ENCODE measurements around the gene ATP11A. TPM values are rescaled to one million over a fixed set of nuclear protein-coding genes. Genes with fewer than 3 reads are reported as not detected.

Gene ATP11A
- total RNA-seq, 1 experiment from 2014 or later: 3.2 TPM

DNA sequence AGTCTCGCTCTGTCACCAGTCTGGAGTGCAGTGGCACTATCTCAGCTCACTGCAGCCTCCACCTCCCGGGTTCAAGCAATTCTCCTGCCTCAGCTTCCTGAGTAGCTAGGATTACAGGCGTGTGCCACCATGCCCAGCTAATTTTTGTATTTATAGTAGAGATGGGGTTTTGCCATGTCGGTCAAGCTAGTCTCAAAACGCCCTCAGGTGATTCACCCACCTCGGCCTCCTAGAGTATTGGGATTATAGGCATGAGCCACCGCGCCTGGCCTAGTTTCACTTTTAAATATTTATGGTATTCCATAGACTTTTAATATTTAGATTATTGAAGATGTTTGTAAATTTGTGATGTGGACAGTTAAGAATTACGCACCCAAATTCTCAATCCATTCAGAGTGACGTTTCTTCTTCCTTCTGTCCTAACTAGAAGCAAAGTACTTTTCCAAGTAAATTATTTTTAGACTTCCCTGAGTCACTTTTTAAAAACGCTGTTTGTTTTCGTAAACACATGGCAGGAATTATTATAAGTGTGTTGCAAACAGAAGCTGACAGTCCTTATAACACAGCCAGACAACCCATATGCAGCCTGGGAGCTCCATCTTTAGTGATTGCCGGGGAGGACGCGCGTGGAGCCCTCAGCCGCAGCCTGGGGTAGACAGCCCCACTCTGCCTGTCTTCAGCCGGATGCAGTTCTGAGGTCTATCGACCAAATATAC is 131.7 kb downstream of the ATP11A start:
- no peak for DNase-seq (ENCODE audit: low spot score)

DNA sequence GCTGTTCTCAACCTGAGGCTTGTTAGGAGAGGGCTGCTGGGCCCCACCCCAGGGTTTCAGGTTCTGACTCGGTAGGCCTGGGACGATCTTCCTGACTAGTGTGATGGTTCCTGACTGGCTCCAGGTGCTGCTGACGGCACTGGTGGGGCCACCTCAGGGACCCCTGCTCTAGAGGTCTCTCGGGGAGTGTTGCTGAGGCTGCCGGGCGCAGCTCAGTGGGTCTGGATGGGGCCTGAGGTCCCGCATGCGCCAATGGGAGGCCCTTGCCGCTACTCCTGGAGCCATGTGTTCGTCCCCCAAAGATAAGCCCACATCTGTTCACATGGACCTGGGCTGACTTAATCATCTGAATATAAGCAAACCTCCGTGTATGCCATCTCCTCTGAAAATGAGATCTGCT is 133.0 kb downstream of the ATP11A start:
- no peak for DNase-seq (ENCODE audit: low spot score)

DNA sequence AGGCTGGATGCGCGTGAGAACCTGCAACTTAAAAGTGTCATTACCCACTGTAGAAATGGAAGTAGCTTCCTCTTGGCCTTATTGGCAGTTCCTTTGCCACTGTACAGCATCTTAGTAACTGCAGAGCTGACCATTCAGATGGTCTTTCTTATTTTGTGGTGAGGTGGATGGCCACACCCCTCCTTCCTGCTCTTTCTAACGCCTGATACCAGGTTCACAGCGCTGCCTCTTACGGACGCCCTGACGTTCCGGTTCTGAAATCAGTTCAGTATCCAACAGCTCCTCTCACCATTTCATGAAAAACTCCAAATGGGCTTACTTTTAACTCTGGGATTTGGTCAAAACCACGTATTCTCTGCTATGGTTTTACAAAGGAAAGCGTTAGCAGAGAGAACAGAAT is 134.6 kb downstream of the ATP11A start:
- DNase-seq (ENCODE audit: low spot score): no peak

DNA sequence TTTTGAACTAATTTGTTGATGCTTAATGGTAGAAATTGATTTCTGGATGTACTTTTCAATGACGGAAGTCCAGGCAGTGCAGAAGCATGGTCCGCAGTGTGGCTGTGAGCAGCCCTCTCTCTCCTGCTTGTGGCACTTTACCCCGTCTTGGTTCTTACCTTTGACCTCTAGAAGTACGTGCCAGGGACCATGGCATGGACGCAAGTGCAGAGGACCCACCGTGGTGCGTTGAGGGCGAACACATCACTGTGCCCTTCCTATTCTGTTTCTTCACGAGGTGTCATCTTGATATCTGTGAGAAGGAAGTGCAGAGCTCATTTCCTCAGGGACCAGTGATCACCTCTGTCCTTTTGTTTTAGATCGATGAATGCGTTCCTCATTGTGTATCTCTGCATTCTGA is 135.2 kb downstream of the ATP11A start:
- no peak for DNase-seq (ENCODE audit: low spot score)

DNA sequence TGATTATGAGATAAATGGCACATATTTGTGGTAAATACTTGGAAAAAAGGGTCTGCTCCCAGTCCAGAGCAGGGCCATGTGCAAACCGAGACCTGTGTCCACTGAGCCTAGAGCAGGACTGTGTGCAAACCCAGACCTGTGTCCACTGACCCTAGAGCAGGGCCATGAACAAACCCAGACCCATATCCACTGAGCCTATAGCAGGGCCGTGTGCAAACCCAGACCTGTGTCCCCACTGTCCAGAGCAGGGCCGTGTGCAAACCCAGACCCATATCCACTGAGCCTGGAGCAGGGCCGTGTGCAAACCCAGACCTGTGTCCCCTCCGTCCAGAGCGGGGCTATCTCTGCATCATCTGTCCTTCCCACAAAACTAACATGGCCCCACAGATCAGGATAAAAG is 136.0 kb downstream of the ATP11A start:
- no peak for DNase-seq (ENCODE audit: low spot score)

DNA sequence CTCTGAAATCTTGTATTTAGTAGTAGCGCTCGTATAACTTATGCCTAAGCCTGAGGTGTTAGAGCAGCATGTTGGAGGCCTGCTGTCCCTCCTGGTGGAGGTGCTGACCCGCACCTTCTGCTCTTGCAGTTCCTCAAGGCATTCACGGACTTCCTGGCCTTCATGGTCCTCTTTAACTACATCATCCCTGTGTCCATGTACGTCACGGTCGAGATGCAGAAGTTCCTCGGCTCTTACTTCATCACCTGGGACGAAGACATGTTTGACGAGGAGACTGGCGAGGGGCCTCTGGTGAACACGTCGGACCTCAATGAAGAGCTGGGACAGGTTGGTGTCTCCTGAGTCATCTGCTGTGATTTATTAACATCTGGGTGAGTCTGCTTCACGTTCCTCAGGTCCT is 136.7 kb downstream of the ATP11A start:
- no peak for DNase-seq (ENCODE audit: low spot score)

DNA sequence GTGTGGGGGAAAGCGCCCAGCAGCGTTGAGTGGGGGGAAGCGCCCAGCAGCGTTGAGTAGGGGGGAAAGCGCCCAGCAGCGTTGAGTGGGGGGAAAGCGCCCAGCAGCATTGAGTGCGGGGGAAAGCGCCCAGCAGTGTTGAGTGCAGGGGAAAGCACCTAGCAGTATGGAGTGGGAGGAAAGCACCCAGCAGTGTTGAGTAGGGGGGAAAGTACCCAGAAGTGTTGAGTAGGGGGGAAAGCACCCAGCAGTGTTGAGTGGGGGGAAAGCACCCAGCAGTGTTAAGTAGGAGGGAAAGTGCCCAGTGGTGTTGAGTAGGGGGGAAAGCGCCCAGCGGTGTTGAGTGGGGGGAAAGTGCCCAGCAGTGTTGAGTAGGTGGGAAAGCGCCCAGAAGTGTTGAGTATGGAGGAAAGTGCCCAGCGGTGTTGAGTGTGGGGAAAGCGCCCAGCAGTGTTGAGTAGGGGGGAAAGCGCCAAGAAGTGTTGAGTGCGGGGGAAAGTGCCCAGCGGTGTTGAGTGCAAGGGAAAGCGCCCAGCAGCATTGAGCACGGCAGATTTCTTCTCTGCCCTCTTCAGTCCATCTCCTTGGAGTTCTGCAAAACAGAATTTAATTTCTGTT is 138.4 kb downstream of the ATP11A start:
- no peak for DNase-seq (ENCODE audit: low spot score)

DNA sequence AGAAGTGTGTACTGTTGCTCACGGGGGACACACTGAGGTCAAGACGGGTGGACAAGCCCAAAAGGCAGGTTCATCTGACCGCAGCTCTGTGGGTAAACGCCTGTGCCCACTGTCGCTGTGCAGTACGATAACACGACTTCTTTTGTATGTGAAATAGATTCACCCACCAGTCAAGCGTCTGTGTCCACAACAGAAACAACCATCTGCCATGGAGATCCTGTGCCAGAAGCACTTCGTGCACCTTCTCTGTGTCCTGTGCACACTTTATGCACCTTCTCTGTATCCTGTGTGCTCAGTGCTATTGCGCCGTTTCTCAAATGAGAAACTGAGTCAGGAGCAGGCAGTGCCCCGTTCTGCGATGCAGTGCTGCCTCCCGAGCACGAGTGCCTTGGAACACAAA is 138.9 kb downstream of the ATP11A start:
- DNase-seq (ENCODE audit: low spot score): no peak

DNA sequence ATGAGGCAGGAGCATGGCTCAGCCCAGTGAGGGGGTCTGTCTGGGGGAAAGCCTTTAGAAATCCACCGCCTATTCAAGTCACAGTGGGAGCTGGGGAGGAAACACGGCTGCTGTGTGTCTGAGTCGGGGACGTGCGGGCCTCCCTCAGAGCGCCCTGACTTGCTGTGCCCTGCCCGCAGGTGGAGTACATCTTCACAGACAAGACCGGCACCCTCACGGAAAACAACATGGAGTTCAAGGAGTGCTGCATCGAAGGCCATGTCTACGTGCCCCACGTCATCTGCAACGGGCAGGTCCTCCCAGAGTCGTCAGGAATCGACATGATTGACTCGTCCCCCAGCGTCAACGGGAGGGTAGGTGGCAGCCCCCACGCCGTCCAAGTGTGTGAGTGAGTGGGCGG is 141.4 kb downstream of the ATP11A start:
- DNase-seq (ENCODE audit: low spot score): no peak

DNA sequence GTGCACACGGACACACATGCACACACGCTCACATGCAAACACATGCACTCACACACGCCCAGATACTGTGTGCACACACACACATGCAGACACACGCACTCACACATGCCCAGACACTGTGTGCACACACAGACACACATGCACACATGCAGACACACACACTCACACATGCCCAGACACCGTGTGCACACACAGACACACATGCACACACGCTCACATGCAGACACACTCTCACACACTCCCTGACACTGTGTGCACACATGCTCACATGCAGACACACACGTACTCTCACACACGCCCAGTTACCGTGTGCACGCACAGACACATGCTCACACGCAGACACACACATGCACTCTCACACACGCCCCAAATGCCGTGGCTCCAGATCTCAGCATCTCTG is 142.0 kb downstream of the ATP11A start:
- no peak for DNase-seq (ENCODE audit: low spot score)

DNA sequence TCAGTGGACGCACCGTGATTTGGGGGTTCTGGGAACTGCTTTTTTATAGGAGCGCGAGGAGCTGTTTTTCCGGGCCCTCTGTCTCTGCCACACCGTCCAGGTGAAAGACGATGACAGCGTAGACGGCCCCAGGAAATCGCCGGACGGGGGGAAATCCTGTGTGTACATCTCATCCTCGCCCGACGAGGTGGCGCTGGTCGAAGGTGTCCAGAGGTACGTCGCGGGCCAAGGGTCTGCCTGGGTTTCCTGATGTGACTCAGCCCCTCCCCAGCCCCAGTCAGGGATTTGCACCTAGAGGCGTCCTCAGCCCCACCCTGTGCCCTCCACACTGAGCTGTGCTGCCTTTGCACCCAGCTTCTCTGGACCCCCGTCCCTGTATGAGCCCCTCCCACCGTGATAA is 143.0 kb downstream of the ATP11A start:
- DNase-seq (ENCODE audit: low spot score): no peak

DNA sequence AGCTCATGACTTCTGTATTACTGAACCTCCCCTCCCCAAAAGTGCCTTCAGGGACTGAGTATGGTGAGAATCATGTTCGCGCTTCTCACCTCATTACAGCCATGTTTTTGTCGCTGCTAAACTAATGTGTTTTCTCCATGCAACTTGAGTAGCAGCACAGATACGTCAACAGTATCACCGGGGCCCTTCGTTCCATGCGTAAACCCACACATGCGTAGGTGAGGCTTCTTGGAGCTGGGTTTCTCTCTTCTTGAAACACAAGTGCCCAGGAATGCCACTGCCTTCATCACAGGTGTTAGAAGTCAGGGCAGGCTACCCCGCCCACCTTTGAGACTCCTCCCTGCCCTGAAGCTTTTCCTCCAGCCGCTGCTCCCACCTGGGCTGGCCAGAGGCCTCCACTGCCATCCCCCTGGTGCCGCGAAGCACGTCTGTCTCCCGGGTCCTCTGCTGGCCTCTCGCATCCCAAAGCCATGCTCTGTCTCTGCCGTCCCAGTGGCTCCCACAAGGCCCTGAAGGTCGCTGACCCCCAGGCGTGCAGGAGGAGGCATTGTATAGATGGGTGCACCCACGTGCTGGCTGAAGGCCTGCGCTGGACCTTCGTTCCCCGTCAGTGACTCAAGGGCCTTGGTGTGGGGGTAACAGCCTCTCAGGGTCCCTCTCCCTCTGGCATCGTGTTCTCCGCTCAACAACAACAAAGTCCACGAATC is 143.9 kb downstream of the ATP11A start:
- DNase-seq (ENCODE audit: low spot score): no peak

DNA sequence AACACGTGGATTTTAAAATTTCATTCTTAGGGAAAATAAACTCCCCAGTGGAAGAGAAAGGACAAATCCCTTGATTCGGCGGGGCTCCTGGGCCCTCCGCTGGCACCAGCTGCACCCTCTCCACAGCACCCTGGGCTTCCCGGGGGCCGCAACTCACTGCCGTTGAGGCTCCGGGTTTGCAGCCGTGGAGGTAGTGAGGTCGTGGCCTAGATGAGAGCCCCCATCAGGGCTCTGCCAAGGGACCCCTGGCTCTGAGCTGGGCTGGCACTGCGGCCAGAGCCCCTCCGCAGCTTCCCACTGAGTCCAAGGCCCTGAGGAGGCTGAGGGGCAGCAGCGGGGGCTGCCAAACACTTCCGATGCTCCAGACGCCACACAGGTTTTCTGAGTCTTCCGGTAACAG is 145.5 kb downstream of the ATP11A start:
- no peak for DNase-seq (ENCODE audit: low spot score)

DNA sequence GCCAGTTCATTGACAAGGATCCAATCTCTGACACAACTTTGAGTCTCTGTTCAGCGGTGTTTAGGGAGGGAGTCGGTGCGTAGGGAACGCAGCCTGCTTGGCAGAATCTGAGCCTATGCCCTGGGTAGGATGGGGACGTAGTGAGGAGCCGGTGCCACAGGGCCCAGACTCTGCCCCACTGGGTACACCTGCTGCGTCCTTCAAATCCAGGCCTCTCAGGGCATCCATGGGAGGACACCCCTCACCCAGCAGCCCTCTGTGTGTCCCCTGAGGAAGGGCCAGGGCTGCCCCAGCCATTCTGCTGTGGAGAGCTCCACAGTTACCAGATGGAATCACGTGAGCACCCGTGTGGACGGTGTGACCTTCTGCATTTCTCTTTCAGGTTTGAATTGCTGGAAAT is 146.0 kb downstream of the ATP11A start:
- DNase-seq (ENCODE audit: low spot score): no peak

DNA sequence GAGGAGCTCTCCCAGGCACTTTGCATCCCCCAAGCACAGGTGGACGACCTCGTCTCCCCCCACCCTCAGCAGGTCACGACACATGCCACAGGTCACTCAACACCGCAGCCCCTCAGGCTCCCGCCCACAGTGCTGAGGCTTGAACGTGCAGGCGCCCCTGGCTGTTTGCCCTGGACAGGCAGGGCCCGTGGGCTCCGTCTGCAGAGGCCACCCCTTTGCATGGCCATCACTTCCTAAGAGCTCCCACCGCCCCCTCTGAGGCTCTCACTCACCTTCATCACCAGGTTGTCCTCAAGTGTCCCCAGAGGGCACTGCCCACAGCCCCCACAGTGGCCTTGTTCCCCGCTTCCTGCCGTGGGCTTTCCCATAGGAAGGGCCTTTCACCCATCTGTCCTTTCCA is 147.1 kb downstream of the ATP11A start:
- DNase-seq (ENCODE audit: low spot score): no peak

DNA sequence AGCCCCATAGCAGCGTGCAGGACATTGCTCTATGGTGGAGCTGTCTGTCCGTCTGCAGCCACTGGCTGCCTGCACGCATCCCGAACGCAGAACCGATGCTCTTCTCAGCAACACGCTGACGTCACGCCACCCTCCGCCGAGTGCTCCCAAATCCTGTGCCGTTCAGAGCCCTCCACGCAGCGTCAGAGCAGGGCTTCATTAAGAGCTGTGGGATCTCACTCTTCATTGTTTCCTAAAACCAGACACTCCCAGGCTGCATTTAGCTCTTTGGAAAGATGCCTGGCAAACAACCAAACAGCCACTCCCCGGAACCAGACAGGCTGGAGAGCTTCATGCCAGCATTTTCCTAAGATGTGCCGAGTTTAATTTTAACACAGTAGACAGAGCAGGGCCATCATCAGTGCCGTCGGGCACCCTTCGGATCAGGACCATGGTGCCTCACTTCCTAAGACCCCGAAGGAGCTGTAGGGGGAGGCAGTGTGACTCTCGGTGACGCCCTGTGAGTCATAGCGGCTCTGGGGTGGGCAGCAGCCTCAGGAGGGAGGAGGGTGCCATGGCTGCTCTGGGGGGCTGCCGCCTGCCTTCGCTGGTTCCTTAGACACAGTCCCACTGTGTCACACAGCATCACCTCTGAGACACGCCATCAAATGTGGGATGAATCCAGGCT is 147.7 kb downstream of the ATP11A start:
- no peak for DNase-seq (ENCODE audit: low spot score)

DNA sequence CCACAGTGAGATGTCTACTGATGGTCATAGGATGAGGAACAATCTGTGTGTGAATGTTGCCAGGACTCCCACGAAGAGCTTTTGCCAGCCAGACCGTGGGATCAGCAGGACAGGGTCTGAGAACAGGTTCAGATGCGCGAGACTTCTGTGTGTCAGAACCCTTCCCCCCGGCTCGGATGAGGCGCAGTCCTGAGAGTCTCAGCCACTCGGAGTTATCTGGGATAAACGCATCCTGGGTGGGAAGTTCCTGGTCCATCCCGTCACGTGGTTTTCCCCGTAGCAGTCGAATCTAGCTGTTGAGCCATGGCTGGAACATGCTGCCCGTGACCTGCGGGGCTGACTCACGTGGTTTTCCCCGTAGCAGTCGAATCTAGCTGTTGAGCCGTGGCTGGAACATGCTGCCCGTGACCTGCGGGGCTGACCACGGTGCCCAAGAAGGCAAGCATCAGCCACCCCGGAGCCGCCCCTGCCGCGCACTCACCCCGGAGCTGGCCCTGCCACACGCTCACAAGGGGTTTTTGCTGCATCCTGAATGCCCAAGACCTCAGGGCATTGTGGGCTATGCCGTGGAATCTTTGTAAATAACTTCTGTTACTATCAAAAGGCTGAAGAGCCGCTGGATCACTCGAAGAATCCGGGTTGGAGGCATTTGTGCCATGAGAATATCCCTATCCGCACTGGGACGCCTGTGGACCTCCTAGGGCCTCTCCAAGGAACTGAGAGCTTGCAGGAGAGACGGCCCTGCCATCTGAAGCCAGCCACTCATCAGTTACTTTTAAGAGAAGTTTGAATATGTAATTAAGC is 148.4 kb downstream of the ATP11A start:
- no peak for DNase-seq (ENCODE audit: low spot score)

DNA sequence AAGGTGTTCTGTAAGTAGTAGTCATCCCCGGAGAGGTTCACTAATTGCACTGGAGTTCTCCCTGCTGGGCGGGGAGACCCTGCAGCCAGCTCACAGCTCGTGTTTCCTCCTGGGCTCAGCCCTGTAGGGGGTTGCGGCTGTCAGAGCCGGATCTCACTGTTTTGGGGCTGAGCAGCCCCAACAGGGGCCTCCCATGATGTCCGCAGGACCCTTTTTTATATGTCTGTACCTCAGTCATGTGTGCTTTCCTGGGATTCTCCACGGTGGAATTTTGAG is 148.9 kb downstream of the ATP11A start:
- DNase-seq (ENCODE audit: low spot score): no peak

DNA sequence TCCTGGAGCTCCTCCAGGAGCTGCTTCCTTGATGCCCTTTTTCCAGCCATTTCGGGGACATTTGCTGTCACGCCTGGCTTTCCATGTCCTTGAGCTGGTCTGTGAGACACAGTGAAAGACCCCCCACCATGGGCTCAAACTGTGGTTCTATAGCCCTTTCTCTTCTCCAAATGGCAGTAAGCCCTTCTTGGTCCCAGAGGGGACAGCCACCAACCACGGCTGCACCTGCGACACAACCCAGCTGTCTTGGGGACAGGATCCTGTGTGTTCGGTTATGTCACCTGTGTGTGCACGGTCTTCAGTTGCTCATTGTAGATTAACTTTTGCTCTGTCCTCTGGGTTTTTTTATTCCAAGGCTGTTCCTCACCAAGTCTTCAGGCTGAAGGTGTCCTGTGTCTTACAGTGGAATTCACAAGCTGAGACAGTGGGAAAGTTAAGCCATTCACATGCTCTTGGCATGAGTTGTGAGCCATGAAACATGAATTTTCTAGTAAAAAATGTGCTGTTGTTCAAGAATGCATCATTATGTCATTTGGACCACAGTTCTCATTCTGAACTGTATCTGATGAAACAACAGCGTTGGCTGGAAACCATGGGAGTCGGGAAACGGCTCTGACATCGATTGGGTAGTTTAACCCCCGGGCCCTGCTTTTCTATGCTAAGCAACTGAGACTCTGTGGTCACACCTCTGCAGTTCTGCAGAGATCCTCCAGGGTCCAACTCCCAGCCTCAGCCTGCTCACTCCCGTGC is 149.7 kb downstream of the ATP11A start:
- no peak for DNase-seq (ENCODE audit: low spot score)

DNA sequence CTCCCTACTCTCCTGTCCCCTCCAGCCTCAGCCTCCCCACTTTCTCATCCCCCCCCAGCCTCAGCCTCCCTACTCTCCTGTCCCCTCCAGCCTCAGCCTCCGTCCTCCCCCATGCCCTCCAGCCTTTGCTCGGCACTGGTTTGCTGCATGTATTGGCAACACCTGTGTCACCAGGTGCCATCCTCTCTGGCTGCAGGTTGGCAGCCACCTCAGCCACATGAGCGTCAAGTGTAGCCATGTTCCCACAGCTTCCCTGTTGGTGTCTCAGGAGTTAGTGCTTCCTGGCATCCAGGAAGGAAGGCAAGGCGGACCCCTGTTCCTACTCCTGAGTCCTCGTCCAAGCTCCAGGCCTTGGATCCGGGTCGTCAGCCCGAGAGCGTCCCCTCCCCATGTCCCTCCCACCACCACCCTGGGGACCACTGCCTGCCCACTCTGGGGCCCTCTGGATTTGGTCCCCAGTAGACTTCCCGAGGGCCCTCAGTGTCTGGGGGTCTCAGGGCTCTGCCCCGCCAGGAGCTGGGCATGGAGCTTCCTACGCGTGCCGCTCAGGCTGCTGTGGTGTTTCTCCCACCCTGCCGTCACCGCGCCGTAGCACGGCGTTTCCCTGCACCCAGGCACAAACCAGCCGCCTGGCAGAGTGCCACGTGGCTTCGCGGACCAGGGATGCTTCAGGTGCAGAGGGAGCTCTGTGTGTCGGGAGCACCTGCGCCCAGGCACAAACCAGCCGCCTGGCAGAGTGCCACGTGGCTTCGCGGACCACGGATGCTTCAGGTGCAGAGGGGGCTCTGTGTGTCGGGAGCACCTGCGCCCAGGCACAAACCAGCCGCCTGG is 150.8 kb downstream of the ATP11A start:
- no peak for DNase-seq (ENCODE audit: low spot score)

Data from H4 (cell line).